ENCODE measurements around the gene ALDH1L1. TPM values are rescaled to one million over a fixed set of nuclear protein-coding genes. Genes with fewer than 3 reads are reported as not detected.

Gene ALDH1L1
- total and polyA plus RNA-seq, 4 donors = 0.51 to 9.0 (median 2.8) TPM

- no peak for TF ChIP-seq CTCF (IDR thresholded peaks at IDR 0.05; ENCODE audit: control extremely low read depth, extremely low read depth)
- no peak overlapping the region for H3K27ac ChIP-seq (ENCODE audit: low read depth in 1 of 2, low read length in 1 of 2)
- 80% methylated on average over 8 of the region's 8 CpGs for WGBS, 2 donors
- H3K4me1 ChIP-seq (ENCODE audit: control insufficient read depth in 5 of 5, insufficient read depth in 5 of 5, low read length in 5 of 5) = peaks cover 0 to 9% (median 0%) of the 10 kb centered on the region in 5 donors
- no peak for DNase-seq
- no peak for ATAC-seq (ENCODE audit: insufficient read depth, low FRiP score)
- H3K36me3 ChIP-seq (ENCODE audit: control insufficient read depth in 4 of 4, insufficient read depth in 4 of 4, low read length in 4 of 4) = no peaks in the 10 kb centered on the region
- H3K9ac ChIP-seq (ENCODE audit: insufficient read depth in 1 of 2, low read length in 2 of 2) = no peak overlapping the region
- peaks cover 0 to 6% (median 0%) of the 10 kb centered on the region in 4 donors for H3K9me3 ChIP-seq (ENCODE audit: control insufficient read depth in 4 of 4, insufficient read depth in 3 of 4, low read length in 3 of 4)
- H3K27me3 ChIP-seq (ENCODE audit: control insufficient read depth in 3 of 3, insufficient read depth in 3 of 3, low read length in 2 of 3) = no peaks in the 10 kb centered on the region
- H3K4me3 ChIP-seq = no peak overlapping the region
These were observed 78.4 kb downstream of the ALDH1L1 start for GRCh38 chr3:126102011-126102410.

GRCh38 chr3:126101521-126101982 is 78.8 kb downstream of the ALDH1L1 start:
- no peak for DNase-seq
- H3K27ac ChIP-seq (ENCODE audit: low read depth in 1 of 2, low read length in 1 of 2) = no peak overlapping the region

GRCh38 chr3:126100634-126101301 is 79.6 kb downstream of the ALDH1L1 start:
- Histone ChIP-seq H3K27me3 (ENCODE audit: control insufficient read depth in 3 of 3, insufficient read depth in 3 of 3, low read length in 2 of 3) (no peaks in the 10 kb centered on the region), H3K36me3 (ENCODE audit: control insufficient read depth in 4 of 4, insufficient read depth in 4 of 4, low read length in 4 of 4) (no peaks in the 10 kb centered on the region), H3K9me3 (ENCODE audit: control insufficient read depth in 4 of 4, insufficient read depth in 3 of 4, low read length in 3 of 4) (peaks cover 0 to 9% (median 0%) of the 10 kb centered on the region in 4 donors), H3K9ac (ENCODE audit: insufficient read depth in 1 of 2, low read length in 2 of 2) (no peak overlapping the region), H3K4me1 (ENCODE audit: control insufficient read depth in 5 of 5, insufficient read depth in 5 of 5, low read length in 5 of 5) (peaks cover 0 to 9% (median 0%) of the 10 kb centered on the region in 5 donors), H3K4me3 (no peak overlapping the region), H3K27ac (ENCODE audit: low read depth in 1 of 2, low read length in 1 of 2) (peak overlapping the region in 1 of 2 donors; percentile 18)
- WGBS, 2 donors = 88 to 89% methylated on average over 18 of the region's 18 CpGs
- no peak for TF ChIP-seq CTCF (IDR thresholded peaks at IDR 0.05; ENCODE audit: control extremely low read depth, extremely low read depth)
- no peak for DNase-seq
- ATAC-seq (ENCODE audit: insufficient read depth, low FRiP score) = no peak

More at GRCh38 chr3:126101521-126101982, 78.8 kb downstream of the ALDH1L1 start:
- Histone ChIP-seq H3K4me3 (no peak overlapping the region), H3K36me3 (ENCODE audit: control insufficient read depth in 4 of 4, insufficient read depth in 4 of 4, low read length in 4 of 4) (no peaks in the 10 kb centered on the region), H3K27me3 (ENCODE audit: control insufficient read depth in 3 of 3, insufficient read depth in 3 of 3, low read length in 2 of 3) (no peaks in the 10 kb centered on the region), H3K9ac (ENCODE audit: insufficient read depth in 1 of 2, low read length in 2 of 2) (no peak overlapping the region), H3K9me3 (ENCODE audit: control insufficient read depth in 4 of 4, insufficient read depth in 3 of 4, low read length in 3 of 4) (peaks cover 0 to 9% (median 0%) of the 10 kb centered on the region in 4 donors), H3K4me1 (ENCODE audit: control insufficient read depth in 5 of 5, insufficient read depth in 5 of 5, low read length in 5 of 5) (peaks cover 0 to 9% (median 0%) of the 10 kb centered on the region in 5 donors)
- TF ChIP-seq CTCF (IDR thresholded peaks at IDR 0.05; ENCODE audit: control extremely low read depth, extremely low read depth) = no peak
- 73 to 79% methylated on average over 10 of the region's 10 CpGs for WGBS, 2 donors
- no peak for ATAC-seq (ENCODE audit: insufficient read depth, low FRiP score)
